ENCODE data around the gene LMAN1.

The LMAN1 gene

DNA sequence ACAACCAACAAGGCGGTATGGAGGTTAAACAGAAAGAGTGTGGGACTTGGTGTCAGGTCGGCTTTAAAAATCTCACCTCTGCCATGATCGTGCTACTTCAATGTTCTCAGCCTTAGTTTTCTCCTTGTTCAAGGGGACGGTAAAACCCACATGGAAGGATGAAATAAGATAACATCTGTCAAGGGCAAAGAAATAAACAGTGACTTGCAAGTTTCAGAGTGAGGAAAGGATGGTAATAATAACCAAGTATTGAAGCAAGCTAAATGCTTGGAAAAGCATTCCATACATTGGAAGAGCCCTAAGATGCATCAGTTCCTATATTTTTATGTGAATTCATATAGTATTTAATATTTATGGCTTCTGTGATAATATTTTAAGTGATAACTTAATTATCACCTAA, 29.8 kb upstream of the LMAN1 start:
- Histone ChIP-seq H3K27ac (no peak overlapping the region), H3K9me3 (no peaks in the 10 kb centered on the region), H3K36me3 (no peaks in the 10 kb centered on the region), H3K4me1 (ENCODE audit: control insufficient read depth in 1 of 2, insufficient read depth in 1 of 2, low read depth in 1 of 2, low read length in 1 of 2) (no peaks in the 10 kb centered on the region), H3K4me3 (ENCODE audit: low read depth in 1 of 2, low read length in 1 of 2) (no peak overlapping the region), H3K27me3 (no peaks in the 10 kb centered on the region)
- TF ChIP-seq CTCF (IDR thresholded peaks at IDR 0.05): no peak

- H3K27me3 ChIP-seq: no peaks in the 10 kb centered on the region
- H3K9me3 ChIP-seq: no peaks in the 10 kb centered on the region
- H3K36me3 ChIP-seq: no peaks in the 10 kb centered on the region
- no peaks in the 10 kb centered on the region for H3K4me1 ChIP-seq (ENCODE audit: control insufficient read depth in 1 of 2, insufficient read depth in 1 of 2, low read depth in 1 of 2, low read length in 1 of 2)
- H3K4me3 ChIP-seq (ENCODE audit: low read depth in 1 of 2, low read length in 1 of 2): no peak overlapping the region
- TF ChIP-seq CTCF (IDR thresholded peaks at IDR 0.05): no peak
- no peak overlapping the region for H3K27ac ChIP-seq
Measured at GRCh38 chr18:59387687-59388565, 28.9 kb upstream of the LMAN1 start.

DNA sequence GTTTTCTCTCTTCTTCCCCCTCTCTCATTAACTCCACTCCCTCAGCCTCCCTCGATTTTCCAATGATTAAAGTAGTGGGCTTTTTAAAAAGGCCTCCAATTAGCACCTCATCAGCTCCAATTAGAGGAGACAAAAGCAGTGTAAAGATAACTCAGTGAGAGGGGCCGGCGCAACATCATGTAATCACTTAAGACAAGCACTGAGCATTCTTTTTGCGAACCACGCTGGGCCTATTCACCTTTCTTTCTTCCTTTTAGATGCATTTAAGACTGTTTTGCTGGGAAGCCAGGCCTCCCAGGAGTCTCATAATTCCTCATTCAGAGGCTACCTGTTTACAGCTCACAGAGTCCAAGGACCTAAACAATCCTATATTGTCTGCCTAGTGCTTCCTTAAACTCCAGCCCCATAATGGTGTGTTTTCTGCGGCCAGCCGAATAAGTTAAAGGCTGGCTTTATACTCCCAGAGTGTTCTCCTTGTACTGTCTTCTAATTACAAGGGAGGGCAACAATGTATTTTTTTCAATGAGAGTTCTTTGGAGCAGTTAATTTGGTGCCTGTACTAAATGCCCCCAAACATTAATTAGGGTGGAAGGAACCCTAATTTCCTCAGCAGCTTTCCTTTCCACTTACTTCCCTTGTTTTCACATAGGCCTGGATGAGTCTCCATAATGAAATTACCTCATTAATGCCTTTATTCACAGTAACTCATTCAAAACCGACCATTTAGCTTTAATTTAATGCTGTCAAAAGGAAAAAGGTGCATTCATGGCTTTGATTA, 28.0 kb upstream of the LMAN1 start:
- H3K27me3 ChIP-seq: no peaks in the 10 kb centered on the region
- no peaks in the 10 kb centered on the region for H3K36me3 ChIP-seq
- H3K4me1 ChIP-seq (ENCODE audit: control insufficient read depth in 1 of 2, insufficient read depth in 1 of 2, low read depth in 1 of 2, low read length in 1 of 2): no peaks in the 10 kb centered on the region
- H3K4me3 ChIP-seq (ENCODE audit: low read depth in 1 of 2, low read length in 1 of 2): no peak overlapping the region
- H3K27ac ChIP-seq: no peak overlapping the region
- H3K9me3 ChIP-seq: no peaks in the 10 kb centered on the region
- no peak for TF ChIP-seq CTCF (IDR thresholded peaks at IDR 0.05)

- TF ChIP-seq CTCF (IDR thresholded peaks at IDR 0.05): no peak
- Histone ChIP-seq H3K4me1 (ENCODE audit: control insufficient read depth in 1 of 2, insufficient read depth in 1 of 2, low read depth in 1 of 2, low read length in 1 of 2) (no peaks in the 10 kb centered on the region), H3K27ac (no peak overlapping the region), H3K4me3 (ENCODE audit: low read depth in 1 of 2, low read length in 1 of 2) (no peak overlapping the region), H3K9me3 (no peaks in the 10 kb centered on the region), H3K27me3 (peaks cover 4% of the 10 kb centered on the region), H3K36me3 (no peaks in the 10 kb centered on the region)
Measured at GRCh38 chr18:59385191-59385590, 26.1 kb upstream of the LMAN1 start.

DNA sequence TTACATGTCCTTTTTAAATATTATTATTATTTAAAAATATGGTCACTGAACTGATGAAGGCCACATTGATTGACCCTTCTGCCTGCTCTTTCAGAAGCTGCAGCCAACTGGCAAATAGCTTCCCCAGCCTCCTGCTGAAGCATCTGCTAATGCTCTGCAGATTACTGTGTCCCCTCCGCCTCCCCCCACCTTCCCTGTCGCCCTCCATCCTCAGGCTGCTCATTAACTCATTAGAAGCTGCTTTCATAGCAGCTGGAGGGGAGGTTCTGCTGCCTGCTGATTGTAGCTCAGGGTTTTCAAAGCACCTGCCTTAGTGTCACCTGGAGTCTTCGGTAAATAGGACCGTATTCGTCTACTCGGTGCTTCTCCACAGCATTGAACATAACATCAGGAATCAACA, 24.8 kb upstream of the LMAN1 start:
- H3K9me3 ChIP-seq: no peaks in the 10 kb centered on the region
- peaks cover 12% of the 10 kb centered on the region for H3K27me3 ChIP-seq
- no peaks in the 10 kb centered on the region for H3K4me1 ChIP-seq (ENCODE audit: control insufficient read depth in 1 of 2, insufficient read depth in 1 of 2, low read depth in 1 of 2, low read length in 1 of 2)
- TF ChIP-seq CTCF (IDR thresholded peaks at IDR 0.05): no peak
- no peaks in the 10 kb centered on the region for H3K36me3 ChIP-seq
- H3K27ac ChIP-seq: no peak overlapping the region
- H3K4me3 ChIP-seq (ENCODE audit: low read depth in 1 of 2, low read length in 1 of 2): no peak overlapping the region
